GM18907 (cell line): ENCODE data around the gene CCDC6.
"Not testable (repeated sequence)": the region's sequence is repeated elsewhere in the genome, so short reads cannot be mapped to it uniquely, and the experiment has no call there.

Experiments used
- ATAC-seq: cut with Tn5 transposase; IDR thresholded peaks from one replicate; pipeline ENCODE4 v1.9.1; 2021; ENCODE audit warnings: mild to moderate bottlenecking, moderate library complexity; ENCODE audit not compliant: unreplicated experiment

CCDC6 gene

DNA sequence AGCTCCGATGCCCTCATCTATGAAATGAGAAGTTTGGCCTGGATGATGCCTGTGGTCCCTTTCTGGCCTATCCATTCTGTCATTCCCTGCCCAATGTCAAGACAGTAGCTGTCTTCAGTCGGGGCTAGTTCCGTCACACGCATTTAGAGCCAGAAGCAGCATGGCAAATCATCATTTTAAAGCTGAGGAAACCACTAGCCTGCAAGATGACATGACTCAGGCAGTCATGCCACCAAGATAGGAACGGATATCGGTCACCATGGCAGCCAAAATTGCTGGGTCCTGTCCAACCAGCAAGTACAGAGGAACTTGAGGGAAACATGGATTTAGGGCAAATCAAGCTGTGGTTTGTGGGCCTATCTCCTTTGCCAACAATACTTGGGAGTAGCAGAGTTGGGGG, 88.6 kb downstream of the CCDC6 start:
- no peak for ATAC-seq

DNA sequence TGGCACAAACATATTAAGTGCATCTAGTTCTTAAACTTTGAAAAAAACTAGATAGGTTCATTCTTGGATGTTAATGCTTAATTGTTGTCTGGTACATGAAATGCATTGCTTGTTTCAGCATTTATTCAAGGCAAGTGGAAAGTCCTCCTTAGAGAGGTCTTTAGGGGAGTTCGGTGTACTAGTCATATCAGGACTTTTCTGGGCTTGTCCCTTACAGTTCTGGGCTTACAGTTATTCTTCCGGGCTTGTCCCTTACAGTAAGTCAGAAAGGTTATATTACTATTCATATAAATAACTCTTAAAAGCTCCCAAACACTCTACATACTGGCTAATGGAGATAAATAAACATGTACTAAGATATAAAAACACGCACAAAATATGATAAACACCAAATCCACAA, 91.5 kb downstream of the CCDC6 start:
- ATAC-seq: no peak

DNA sequence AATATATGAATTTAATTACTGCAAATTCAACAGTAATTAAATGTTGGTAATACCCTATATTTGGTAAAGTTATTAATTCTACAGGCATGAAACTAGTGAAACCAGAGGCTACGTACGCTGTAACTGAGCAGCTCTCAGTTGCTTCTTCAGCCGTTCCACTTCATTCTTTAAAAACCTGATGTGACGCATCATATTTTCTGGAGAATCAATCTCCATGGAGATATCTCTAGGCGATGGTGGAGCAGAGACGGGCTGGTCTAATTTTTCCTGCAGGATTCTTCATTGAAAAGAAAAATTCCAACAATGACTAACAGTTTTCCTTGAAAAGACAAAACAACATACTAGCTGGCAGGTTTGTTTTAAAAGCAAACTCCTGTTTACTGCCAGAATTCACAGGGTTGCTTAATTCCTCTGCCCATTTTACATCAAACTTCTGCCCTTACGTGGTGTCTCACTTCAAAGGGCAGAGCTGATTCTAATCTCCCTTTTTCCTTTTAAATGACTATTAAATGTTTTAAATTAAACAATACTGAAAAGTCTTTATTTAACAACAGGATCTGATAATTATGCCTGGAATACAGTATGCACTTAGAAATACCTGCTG, 93.7 kb downstream of the CCDC6 start:
- ATAC-seq: no peak

DNA sequence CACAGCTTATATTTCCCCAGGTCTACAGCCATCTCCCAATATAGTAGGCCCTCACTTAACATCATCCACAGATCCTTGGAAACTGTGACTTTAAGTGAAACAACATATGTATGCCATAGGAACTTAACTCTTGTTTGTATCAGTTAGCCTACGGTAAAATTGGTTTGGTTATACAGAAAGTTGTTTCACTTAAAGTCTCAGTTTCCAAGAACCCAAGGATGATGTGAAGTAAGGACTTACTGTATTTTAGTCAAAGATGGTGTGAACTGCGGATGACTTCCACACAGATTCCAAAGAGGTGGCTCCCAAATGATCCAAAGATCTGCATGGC, 96.7 kb downstream of the CCDC6 start:
- ATAC-seq: no peak

DNA sequence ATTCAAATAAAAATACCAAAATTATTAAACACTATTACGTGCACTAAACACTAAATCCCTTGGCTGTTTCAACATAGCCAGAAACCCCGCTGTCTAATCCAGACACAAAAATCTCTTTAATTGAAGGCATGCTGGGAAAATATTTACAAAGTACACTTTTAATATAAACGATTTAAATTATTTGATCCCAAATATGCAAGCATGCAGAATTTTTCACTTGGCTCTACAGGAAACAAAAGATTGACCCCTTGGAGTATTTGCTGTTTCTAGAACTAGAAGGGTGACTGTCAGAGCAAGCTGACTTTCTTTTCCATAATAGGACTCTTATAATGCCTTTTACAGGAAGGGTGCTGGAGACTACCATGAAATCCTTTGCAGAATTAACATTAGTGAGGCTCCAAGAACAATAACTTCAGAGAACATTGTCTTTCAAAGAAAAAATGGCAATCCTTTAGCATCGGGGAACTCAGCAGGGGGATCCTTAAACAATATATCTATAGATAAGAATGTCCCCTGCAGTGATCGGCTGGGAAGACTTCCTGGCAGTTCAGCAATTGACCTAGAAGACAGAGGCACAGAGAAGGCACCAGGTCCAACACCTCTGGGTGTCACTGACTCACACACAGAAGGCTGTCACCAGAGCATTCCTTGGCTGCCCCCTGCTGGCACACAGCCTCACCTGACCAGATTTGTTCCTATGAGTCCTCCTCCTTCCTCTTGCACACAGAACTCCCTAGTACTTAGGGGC, 97.3 kb downstream of the CCDC6 start:
- ATAC-seq: peak; percentile 96

DNA sequence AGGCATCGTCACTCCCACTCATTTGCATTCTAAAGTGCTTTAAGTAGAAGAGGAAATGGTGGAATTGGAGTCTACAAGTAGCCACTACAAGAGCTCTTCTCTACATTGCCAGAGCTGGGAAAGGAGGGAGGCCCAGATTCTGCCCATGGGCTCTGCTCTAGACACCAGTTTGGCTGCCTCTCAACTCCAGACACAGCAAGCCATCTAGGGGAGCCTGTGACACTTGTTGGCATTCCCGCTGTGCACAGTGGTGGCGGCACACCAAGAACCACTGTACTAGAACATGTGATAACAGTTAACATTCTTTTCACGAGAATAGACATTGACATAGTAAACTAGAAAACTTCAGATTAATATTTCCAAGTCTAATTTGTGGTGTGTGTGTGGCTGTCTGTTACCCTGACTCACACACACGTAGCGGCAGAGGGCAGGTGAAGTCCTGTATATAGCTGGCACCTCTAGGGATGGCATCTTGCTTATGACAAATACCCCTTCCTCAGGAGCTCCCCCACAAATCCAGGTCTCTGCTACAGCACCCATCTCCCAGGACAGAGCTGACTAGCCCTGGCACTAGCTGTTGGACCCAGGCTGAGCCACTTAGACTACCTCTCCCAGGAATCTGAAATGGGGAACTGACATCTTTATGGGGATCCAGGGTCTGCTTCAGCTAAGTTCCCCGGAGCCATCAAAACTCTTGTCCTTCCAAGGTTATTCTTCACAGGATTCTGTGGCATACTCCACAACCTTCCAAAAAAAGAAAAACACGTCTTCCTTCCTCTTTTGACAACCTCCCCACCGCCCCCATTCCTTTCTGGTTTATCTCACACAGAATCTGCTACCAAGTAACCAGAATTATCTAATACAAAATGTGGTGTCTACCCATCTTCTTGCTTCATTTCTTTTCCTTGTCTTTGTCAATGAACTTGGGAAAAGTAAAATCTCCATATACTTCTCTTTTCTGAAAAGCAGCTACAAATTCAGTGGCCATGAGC, 98.4 kb downstream of the CCDC6 start:
- ATAC-seq: no peak

DNA sequence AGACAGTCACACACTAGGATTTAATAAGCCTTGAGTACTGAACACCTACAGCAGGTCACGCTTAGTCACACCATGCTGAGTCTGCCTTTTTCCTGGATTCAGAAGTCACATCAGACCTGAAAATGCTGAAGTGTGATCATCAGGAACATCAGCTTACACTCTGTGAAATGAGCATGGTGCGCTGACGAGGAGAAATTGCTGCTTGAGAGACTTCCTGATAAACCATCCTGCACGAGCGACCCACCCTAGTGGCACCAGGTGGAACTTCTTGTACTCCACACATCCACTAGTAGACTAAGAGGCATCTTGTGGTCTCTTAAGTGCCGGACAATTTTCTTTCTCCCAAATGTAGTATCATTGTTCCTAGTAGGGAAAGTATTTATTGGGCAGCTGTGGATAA, 101.3 kb downstream of the CCDC6 start:
- no peak for ATAC-seq

- ATAC-seq: no peak
Observed at GRCh38 chr10:59804220-59804619, 102.1 kb downstream of the CCDC6 start.

DNA sequence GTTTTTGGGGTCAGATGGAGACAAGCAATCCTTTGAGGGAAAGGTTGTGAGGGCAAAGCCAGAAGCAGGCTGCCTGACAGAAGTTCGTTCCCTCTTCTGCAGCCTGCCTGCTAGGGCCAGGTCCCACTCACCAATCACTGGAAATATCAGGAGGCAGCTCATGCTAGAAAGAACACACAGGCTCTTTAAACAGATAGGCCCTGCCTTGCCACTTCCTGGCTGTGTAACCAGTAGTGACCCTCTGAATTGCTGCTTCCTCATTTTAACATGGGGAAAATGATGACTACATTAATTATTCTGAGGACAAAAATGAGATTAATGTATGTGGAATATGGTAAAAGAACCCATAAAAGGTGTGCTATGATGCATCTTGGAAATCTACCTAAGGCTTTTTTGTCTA, 102.6 kb downstream of the CCDC6 start:
- no peak for ATAC-seq

- ATAC-seq: no peak
Observed at GRCh38 chr10:59801171-59801570, 105.2 kb downstream of the CCDC6 start.

DNA sequence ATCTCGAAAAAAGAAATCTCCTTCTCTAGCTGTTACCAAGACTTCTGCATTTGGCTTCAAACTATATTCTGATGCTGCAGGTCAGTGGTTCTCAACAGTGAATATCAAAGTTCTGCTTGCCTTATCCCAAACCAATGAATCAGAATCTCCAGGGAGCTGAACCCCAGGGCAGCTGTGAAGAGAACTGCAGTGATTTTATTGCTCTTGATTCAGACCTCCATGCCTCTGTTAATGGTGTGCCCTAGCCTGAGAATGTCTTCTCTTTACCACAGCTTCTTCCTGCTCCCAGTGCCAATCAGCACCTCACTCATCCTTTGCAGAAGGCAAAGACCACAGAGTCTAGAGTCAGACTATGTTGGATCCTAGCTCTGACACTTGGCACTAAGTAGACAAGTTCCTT, 106.9 kb downstream of the CCDC6 start:
- ATAC-seq: no peak

GRCh38 chr10:59793919-59794318, 112.4 kb downstream of the CCDC6 start:
- ATAC-seq: no peak

DNA sequence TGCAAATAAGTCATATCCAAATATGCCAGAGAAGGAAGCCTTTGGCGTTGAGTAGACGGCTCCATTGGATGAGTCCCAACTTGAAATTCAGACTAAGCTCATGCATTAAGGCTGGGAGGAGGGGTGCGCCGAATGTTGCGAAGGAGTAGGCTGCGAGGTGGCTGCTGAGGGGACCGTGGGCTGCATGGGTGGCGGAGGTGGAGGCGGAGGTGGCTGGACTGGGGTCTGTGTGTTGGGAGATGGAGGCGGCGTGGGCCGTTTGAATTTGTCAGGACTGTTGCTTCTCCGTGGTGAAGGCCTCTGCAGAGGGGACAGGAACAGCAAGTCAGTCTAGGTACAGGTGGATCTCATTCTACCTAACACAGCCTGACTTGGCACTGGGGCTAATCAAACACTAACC, 113.5 kb downstream of the CCDC6 start:
- no peak for ATAC-seq

DNA sequence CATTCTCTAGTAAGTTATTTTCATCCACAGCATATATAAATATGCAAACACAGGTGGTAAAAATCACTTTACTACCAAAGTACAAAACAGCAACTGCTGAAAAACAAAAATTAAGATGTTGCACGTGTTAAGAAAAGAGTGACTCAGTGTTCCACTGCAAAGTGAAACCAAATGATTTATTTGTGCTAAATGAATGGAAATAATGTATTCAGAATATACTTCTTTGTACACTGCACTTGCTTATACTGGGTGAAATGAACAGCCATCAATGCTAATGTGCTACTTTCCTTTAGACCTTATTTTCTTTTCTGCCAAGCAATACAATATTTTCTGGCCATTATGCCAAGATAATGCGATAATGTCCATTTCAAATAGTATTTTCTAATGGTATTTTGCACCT, 114.8 kb downstream of the CCDC6 start:
- ATAC-seq: no peak

GRCh38 chr10:59790080-59790479, 116.3 kb downstream of the CCDC6 start:
- ATAC-seq: not testable (repeated sequence)

GRCh38 chr10:59788914-59789313, 117.4 kb downstream of the CCDC6 start:
- ATAC-seq: not testable (repeated sequence)

DNA sequence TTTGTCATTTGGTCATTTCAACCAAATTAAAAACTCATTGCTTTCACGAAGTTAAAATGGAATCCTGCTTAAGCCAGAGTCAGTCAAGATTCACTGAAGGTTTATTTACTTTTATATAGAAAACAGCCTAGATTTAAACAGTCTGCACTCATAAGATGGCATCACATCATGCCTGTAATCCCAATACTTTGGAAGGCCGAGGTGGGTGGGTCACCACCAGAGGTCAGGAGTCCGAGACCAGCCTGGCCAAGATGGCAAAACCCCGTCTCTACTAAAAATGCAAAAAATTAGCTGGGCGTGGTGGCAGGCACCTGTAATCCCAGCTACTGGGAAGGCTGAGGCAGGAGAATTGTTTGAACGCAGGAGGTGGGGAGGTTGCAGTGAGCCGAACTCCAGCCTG, 119.3 kb downstream of the CCDC6 start:
- ATAC-seq: not testable (repeated sequence)

GRCh38 chr10:59785476-59785875, 120.9 kb downstream of the CCDC6 start:
- not testable (repeated sequence) for ATAC-seq

GRCh38 chr10:59781511-59781910, 124.8 kb downstream of the CCDC6 start:
- no peak for ATAC-seq

DNA sequence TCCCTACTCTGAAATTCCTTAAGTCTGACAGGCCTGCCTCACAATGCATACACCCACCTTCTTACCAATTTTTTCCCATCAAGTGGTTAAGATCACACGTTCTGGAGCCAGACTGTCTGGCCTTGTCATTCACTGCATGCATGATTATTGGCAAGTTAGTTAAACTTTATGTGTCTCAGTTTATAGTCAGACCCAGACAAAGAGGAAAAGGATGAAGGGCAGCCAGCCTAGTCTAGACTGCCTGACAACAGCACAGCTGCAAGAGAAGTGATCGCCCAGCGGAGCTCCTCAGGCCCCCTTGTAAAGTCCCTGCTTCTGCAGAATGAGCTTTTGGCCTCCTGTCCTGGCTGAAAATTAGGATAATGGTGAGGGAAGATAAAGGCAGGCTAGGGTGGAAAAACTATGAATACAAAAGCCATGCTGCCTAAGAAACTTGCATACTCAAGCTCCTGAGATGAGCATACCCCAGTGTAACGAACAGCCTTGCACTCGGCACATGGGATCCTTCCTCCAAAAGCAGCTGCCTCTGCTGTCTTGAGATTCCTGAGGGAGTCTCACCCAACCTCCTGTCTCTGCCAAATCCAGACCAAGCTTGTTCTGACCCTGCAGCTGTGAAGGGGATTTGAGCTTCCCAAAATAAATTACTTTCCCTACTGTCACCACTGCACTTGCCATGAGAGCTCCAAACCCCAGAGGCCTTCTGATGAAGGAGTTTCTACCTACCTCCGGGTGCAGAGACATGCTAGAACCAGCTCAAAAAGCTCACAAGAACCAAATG, 126.4 kb downstream of the CCDC6 start:
- ATAC-seq: no peak

DNA sequence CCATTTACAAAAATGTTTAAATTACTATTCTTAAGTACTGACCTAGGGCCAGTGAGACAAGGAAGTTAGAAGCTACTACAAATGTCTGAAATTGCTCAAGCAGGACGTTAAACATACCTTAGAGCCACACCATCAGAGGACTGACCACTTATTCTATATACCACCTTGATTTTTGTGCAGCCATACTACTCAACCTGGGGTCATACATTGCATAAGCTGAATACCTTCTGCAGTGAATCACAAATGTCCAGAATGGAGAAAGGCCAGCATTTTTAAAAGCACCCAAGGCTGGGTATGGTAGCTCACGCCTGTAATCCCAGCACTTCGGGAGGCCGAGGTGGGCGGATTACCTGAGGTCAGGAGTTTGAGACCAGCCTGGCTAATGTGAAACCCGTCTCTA, 131.9 kb downstream of the CCDC6 start:
- no peak for ATAC-seq
